ENCODE results near the gene C8B. TPM values are rescaled to one million over a fixed set of nuclear protein-coding genes. Genes with fewer than 3 reads are reported as not detected.

Gene C8B
- total and polyA plus RNA-seq, 7 experiments from 2014 or later = not detected

Other genes starting within 250 kb of the C8B start
- not detected for gene FYB2, start 146.6 kb downstream of the C8B start, total RNA-seq
- gene FYB2, start 146.6 kb downstream of the C8B start, polyA plus RNA-seq = not detected
- not detected for gene C8A, start 111.2 kb downstream of the C8B start, total RNA-seq
- not detected for gene C8A, start 111.2 kb downstream of the C8B start, polyA plus RNA-seq

Measured in naive thymus-derived CD4-positive, alpha-beta T cell (primary cell).